Mesendoderm (in vitro differentiated cells): ENCODE data around the gene ALG3.
A peak's percentile ranks its signal among the peaks of the same experiment; 100 is the strongest.
"Not testable (repeated sequence)": the region's sequence is repeated elsewhere in the genome, so short reads cannot be mapped to it uniquely, and the experiment has no call there.

Experiments used
- DNase-seq: peaks from one replicate; pipeline ENCODE4 v3.0.0; 2013
- H2AK5ac ChIP-seq: 2 replicates; pipeline ENCODE4 v1.6.1; 2013; ENCODE audit warnings: low read length, inconsistent platforms
- H2BK120ac ChIP-seq: 2 replicates; pipeline ENCODE4 v1.6.1; 2013; ENCODE audit warnings: low read depth, mild to moderate bottlenecking, low read length, moderate library complexity, mixed read lengths
- H2BK15ac ChIP-seq: replicated peaks from 2 replicates; pipeline ENCODE4 v1.6.1; 2013; ENCODE audit warnings: low read depth, mild to moderate bottlenecking, moderate library complexity
- H2BK5ac ChIP-seq: 2 replicates; pipeline ENCODE4 v1.6.1; 2013; ENCODE audit warnings: low read length, inconsistent platforms
- H3K18ac ChIP-seq: 2 replicates; pipeline ENCODE4 v1.6.1; 2013; ENCODE audit warnings: mild to moderate bottlenecking, low read length, mixed read lengths
- H3K23ac ChIP-seq: one replicate; pipeline ENCODE4 v1.6.1; 2013; ENCODE audit warnings: low read length
- H3K27ac ChIP-seq: 2 replicates; pipeline ENCODE4 v1.5.1; 2013; ENCODE audit warnings: low read depth, mild to moderate bottlenecking, inconsistent platforms, low read length, moderate library complexity
- H3K27me3 ChIP-seq: 2 replicates; pipeline ENCODE4 v1.6.1; 2013; ENCODE audit warnings: low read length, control low read depth, mild to moderate bottlenecking, inconsistent platforms; ENCODE audit not compliant: insufficient read depth, poor library complexity
- H3K36me3 ChIP-seq: 2 replicates; pipeline ENCODE4 v1.6.1; 2013; ENCODE audit warnings: low read length, inconsistent platforms; ENCODE audit not compliant: control insufficient read depth, insufficient read depth
- H3K4ac ChIP-seq: one replicate; pipeline ENCODE4 v1.6.1; 2013; ENCODE audit warnings: low read depth, mild to moderate bottlenecking, low read length, moderate library complexity
- H3K4me1 ChIP-seq: 2 replicates; pipeline ENCODE4 v1.6.1; 2013; ENCODE audit warnings: low read depth, low read length, inconsistent platforms; ENCODE audit not compliant: control insufficient read depth
- H3K4me2 ChIP-seq: 2 replicates; pipeline ENCODE4 v1.6.1; 2013; ENCODE audit warnings: low read length
- H3K4me3 ChIP-seq: 2 replicates; pipeline ENCODE4 v1.5.1; 2013; ENCODE audit warnings: mild to moderate bottlenecking, low read length
- H3K56ac ChIP-seq: one replicate; pipeline ENCODE4 v1.6.1; 2013; ENCODE audit warnings: low read length
- H3K79me1 ChIP-seq: 2 replicates; pipeline ENCODE4 v1.6.1; 2013; ENCODE audit warnings: low read length, inconsistent platforms
- H3K79me2 ChIP-seq: 2 replicates; pipeline ENCODE4 v1.6.1; 2013; ENCODE audit warnings: mild to moderate bottlenecking, low read length; ENCODE audit not compliant: control insufficient read depth, insufficient read depth
- H3K9ac ChIP-seq: 2 replicates; pipeline ENCODE4 v1.6.1; 2013; ENCODE audit warnings: low read length, inconsistent platforms
- H4K5ac ChIP-seq: one replicate; pipeline ENCODE4 v1.6.1; 2013; ENCODE audit warnings: low read length
- H4K8ac ChIP-seq: one replicate; pipeline ENCODE4 v1.6.1; 2013; ENCODE audit warnings: low read depth, mild to moderate bottlenecking, control low read depth, low read length, moderate library complexity
- WGBS: extraction: QIAGEN DNeasy Blood & Tissue Kit; methylation state at CpG from one replicate; pipeline ENCODE4 v1.1.7; 2013; ENCODE audit warnings: low lambda C conversion rate, missing lambda C conversion rate; ENCODE audit not compliant: insufficient coverage; ENCODE audit errors: extremely low coverage; 5-methylcytosine and 5-hydroxymethylcytosine counted together

The ALG3 gene

DNA sequence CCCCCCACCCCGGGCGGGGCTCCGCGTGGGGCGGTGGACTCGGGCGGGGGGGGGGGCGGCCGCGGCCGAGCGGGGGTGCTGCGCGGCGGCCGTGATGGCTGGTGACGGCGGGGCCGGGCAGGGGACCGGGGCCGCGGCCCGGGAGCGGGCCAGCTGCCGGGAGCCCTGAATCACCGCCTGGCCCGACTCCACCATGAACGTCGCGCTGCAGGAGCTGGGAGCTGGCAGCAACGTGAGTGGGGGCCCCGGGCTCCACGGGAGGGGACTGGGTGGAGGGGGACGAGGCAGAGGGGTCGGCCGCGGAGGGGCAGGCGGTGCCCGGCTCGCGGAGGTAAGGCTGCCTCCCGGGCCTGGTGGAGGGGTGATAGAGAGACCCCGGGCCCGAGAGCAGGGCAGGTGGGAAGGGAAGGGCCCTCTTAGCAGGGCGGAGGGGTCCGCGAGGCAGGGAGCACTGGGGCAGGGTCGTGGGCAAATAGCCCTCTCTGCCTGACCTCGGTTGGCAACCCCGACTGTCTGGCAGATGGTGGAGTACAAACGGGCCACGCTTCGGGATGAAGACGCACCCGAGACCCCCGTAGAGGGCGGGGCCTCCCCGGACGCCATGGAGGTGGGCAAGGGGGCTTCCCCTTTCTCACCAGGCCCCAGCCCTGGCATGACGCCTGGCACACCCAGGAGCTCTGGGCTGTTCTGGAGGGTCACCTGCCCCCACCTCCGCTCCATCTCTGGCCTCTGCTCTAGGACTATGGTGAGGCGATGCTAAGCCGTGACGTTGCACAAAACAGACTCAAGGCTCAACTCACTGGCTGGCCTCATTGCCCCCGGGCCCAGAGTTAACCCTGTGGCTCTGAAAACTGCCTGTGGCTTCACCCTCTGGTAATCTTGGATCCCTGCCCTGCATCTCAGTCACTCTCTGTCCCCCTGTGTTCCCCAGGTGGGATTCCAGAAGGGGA is 27.5 kb upstream of the ALG3 start, which contains the start of gene ECE2:
Gene ECE2 (plus strand): TSS at position 62 of the 950 bp plus-strand sequence. CDS start 132 bp downstream, at position 194.
- Histone ChIP-seq H3K36me3 (no peaks in the 10 kb centered on the region), H3K23ac (peak within 1 kb of the TSS; percentile 66), H4K5ac (no peak within 1 kb of the TSS), H3K18ac (no peak within 1 kb of the TSS), H3K56ac (peak within 1 kb of the TSS; percentile 34), H3K27ac (no peak within 1 kb of the TSS), H2BK120ac (no peak within 1 kb of the TSS), H3K4me3 (no peak within 1 kb of the TSS), H2BK5ac (no peak within 1 kb of the TSS), H3K9ac (no peak within 1 kb of the TSS), H3K27me3 (peaks cover 11% of the 10 kb centered on the region), H3K4me2 (no peak within 1 kb of the TSS), H3K79me1 (no peaks in the 10 kb centered on the region), H3K4me1 (no peaks in the 10 kb centered on the region), H3K4ac (no peak within 1 kb of the TSS), H2BK15ac (no peak within 1 kb of the TSS), H3K79me2 (no peaks in the 10 kb centered on the region), H2AK5ac (no peak within 1 kb of the TSS), H4K8ac (no peak within 1 kb of the TSS)
- no peak for DNase-seq
- no CpG with 5 or more reads among the region's 65 CpGs for WGBS

GRCh38 chr3:184275381-184275701 is 26.6 kb upstream of the ALG3 start:
- H3K4me3 ChIP-seq = no peak overlapping the region
- no peak overlapping the region for H2BK15ac ChIP-seq
- WGBS = no CpG with 5 or more reads among the region's 12 CpGs
- no peak overlapping the region for H4K5ac ChIP-seq
- H3K36me3 ChIP-seq = no peaks in the 10 kb centered on the region
- no peaks in the 10 kb centered on the region for H3K4me1 ChIP-seq
- H3K79me2 ChIP-seq = no peaks in the 10 kb centered on the region
- H3K4me2 ChIP-seq = no peak overlapping the region
- no peak overlapping the region for H4K8ac ChIP-seq
- no peak overlapping the region for H3K9ac ChIP-seq
- no peaks in the 10 kb centered on the region for H3K79me1 ChIP-seq
- H2BK5ac ChIP-seq = no peak overlapping the region
- DNase-seq = no peak
- H3K18ac ChIP-seq = no peak overlapping the region
- H3K27ac ChIP-seq = no peak overlapping the region
- H3K4ac ChIP-seq = no peak overlapping the region
- H3K27me3 ChIP-seq = peaks cover 11% of the 10 kb centered on the region
- no peak overlapping the region for H2AK5ac ChIP-seq
- no peak overlapping the region for H2BK120ac ChIP-seq
- no peak overlapping the region for H3K23ac ChIP-seq
- H3K56ac ChIP-seq = no peak overlapping the region

DNA sequence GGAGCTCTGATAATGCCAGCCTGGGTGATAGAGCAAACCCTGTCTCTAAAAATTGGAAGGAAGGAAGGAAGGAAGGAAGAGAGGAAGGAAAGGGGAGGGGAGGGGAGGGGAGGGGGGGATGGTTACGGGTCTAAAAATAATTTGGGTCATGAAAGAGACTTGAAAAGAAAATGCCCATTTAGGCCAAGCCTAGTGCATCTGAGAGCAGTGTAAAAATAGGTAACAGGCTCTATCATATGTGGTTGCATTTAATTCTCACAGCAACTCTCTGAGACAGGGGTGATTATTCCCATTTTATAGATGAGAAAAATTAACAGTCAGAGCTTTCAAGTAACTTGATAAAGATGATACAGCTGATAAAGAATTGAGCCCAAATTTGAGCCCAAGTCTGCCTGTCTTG is 23.5 kb upstream of the ALG3 start:
- H3K23ac ChIP-seq = no peak overlapping the region
- no peak overlapping the region for H4K8ac ChIP-seq
- H3K79me2 ChIP-seq = no peaks in the 10 kb centered on the region
- H3K4me1 ChIP-seq = no peaks in the 10 kb centered on the region
- no peaks in the 10 kb centered on the region for H3K36me3 ChIP-seq
- WGBS = no CpG with 5 or more reads among the region's 1 CpG
- H3K18ac ChIP-seq = no peak overlapping the region
- H4K5ac ChIP-seq = no peak overlapping the region
- H3K9ac ChIP-seq = no peak overlapping the region
- no peak for DNase-seq
- H2AK5ac ChIP-seq = no peak overlapping the region
- no peak overlapping the region for H3K56ac ChIP-seq
- no peak overlapping the region for H3K4me2 ChIP-seq
- H3K79me1 ChIP-seq = no peaks in the 10 kb centered on the region
- no peak overlapping the region for H3K4me3 ChIP-seq
- H3K27me3 ChIP-seq = peaks cover 11% of the 10 kb centered on the region
- no peak overlapping the region for H3K27ac ChIP-seq
- H2BK120ac ChIP-seq = no peak overlapping the region
- H2BK5ac ChIP-seq = no peak overlapping the region
- no peak overlapping the region for H3K4ac ChIP-seq
- H2BK15ac ChIP-seq = no peak overlapping the region

DNA sequence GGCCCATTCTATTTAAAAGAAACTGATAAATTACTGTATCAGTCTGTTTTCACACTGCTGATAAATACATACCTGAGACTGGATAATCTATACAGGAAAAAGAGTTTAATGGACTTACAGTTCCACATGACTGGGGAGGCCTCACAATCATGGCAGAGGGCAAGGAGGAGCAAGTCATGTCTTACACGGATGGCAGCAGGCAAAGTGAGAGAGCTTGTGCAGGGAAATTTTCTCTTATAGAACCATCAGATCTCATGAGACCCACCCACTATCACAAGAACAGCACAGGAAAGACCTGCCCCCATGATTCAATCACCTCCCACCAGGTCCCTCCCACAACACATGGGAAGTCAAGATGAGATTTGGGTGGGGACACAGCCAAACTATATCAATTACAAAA is 18.5 kb upstream of the ALG3 start:
- H4K8ac ChIP-seq, H3K4me3 ChIP-seq, H3K4me1 ChIP-seq, H3K18ac ChIP-seq, H3K79me1 ChIP-seq, H3K4me2 ChIP-seq, H3K79me2 ChIP-seq, H4K5ac ChIP-seq, H2AK5ac ChIP-seq, H3K56ac ChIP-seq, H3K27ac ChIP-seq, H3K4ac ChIP-seq, H3K36me3 ChIP-seq, H2BK15ac ChIP-seq, H2BK5ac ChIP-seq, H3K23ac ChIP-seq, H3K9ac ChIP-seq, H2BK120ac ChIP-seq, DNase-seq, H3K27me3 ChIP-seq: not testable (repeated sequence)
- no CpG with 5 or more reads among the region's 1 CpG for WGBS

- H2BK5ac ChIP-seq = no peak overlapping the region
- DNase-seq = no peak
- no peaks in the 10 kb centered on the region for H3K4me1 ChIP-seq
- H2AK5ac ChIP-seq = no peak overlapping the region
- H3K4me3 ChIP-seq = no peak overlapping the region
- H3K27ac ChIP-seq = no peak overlapping the region
- no peak overlapping the region for H3K18ac ChIP-seq
- H3K79me2 ChIP-seq = no peaks in the 10 kb centered on the region
- H2BK120ac ChIP-seq = no peak overlapping the region
- no peak overlapping the region for H3K4me2 ChIP-seq
- no CpG with 5 or more reads among the region's 15 CpGs for WGBS
- no peak overlapping the region for H3K4ac ChIP-seq
- H2BK15ac ChIP-seq = no peak overlapping the region
- H3K36me3 ChIP-seq = no peaks in the 10 kb centered on the region
- H4K8ac ChIP-seq = no peak overlapping the region
- H4K5ac ChIP-seq = no peak overlapping the region
- no peak overlapping the region for H3K9ac ChIP-seq
- H3K27me3 ChIP-seq = peaks cover 19% of the 10 kb centered on the region
- H3K56ac ChIP-seq = no peak overlapping the region
- H3K23ac ChIP-seq = no peak overlapping the region
- no peaks in the 10 kb centered on the region for H3K79me1 ChIP-seq
Measured at GRCh38 chr3:184262764-184263179, 14.0 kb upstream of the ALG3 start.
